ENCODE data around the gene BCL2L12. TPM values are rescaled to one million over a fixed set of nuclear protein-coding genes. Genes with fewer than 3 reads are reported as not detected.

BCL2L12 gene
- total RNA-seq, 4 donors from 2014 or later: 4.7 to 8.1 (median 7.2) TPM

DNA sequence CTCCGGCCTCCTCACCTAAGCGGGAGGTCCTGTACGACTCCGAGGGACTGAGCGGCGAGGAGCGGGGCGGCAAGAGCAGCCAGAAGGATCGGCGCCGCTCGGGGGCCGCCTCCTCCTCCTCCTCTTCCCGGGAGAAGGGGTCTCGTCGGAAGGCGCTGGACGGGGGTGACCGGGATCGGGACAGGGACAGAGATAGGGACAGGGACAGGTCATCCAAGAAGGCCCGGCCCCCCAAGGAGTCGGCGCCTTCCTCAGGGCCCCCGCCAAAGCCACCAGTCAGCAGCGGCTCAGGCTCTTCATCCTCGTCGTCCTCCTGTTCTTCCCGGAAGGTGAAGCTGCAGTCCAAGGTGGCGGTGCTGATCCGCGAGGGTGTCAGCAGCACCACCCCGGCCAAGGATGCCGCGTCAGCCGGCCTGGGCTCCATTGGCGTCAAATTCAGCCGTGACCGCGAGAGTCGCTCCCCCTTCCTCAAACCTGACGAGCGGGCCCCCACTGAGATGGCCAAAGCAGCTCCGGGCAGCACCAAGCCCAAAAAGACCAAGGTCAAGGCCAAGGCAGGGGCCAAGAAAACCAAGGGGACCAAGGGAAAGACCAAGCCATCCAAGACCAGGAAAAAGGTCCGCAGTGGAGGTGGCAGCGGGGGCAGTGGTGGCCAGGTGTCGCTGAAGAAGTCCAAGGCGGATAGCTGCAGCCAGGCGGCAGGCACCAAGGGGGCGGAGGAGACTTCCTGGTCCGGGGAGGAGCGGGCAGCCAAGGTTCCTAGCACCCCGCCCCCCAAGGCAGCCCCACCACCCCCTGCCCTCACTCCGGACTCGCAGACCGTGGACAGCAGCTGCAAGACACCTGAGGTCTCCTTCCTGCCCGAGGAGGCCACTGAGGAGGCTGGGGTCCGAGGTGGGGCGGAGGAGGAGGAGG, 12.9 kb upstream of the BCL2L12 start:
- H3K36me3 ChIP-seq: peaks cover 69 to 74% of the 10 kb centered on the region in 2 donors
- no peaks in the 10 kb centered on the region for H3K9me3 ChIP-seq
- intact Hi-C loops (cut with DNase I): no loop called here
- no peaks in the 10 kb centered on the region for H3K27me3 ChIP-seq
- DNase-seq: no peak
- TF ChIP-seq POLR2A (IDR thresholded peaks at IDR 0.05): no peak
- TF ChIP-seq, protein P1, sequence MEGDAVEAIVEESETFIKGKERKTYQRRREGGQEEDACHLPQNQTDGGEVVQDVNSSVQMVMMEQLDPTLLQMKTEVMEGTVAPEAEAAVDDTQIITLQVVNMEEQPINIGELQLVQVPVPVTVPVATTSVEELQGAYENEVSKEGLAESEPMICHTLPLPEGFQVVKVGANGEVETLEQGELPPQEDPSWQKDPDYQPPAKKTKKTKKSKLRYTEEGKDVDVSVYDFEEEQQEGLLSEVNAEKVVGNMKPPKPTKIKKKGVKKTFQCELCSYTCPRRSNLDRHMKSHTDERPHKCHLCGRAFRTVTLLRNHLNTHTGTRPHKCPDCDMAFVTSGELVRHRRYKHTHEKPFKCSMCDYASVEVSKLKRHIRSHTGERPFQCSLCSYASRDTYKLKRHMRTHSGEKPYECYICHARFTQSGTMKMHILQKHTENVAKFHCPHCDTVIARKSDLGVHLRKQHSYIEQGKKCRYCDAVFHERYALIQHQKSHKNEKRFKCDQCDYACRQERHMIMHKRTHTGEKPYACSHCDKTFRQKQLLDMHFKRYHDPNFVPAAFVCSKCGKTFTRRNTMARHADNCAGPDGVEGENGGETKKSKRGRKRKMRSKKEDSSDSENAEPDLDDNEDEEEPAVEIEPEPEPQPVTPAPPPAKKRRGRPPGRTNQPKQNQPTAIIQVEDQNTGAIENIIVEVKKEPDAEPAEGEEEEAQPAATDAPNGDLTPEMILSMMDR (IDR thresholded peaks at IDR 0.05): no peak
- no peak overlapping the region for H3K4me3 ChIP-seq (replicated peaks in 1 of 3)
- no peaks in the 10 kb centered on the region for H3K4me1 ChIP-seq
- 94 to 96% methylated on average over 48 of the region's 58 CpGs for WGBS, 2 donors
- H3K27ac ChIP-seq: no peak overlapping the region

DNA sequence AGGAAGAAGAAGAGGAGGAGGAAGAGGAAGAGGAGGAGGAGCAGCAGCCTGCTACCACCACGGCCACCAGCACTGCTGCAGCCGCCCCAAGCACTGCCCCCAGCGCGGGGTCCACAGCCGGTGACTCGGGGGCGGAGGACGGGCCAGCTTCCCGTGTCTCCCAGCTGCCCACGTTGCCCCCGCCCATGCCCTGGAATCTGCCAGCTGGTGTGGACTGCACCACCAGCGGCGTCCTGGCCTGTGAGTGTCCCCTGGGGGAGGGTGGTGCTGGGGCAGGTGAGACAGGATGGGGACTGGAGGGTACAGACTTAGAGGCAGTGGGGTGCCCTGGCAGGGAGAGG, 12.3 kb upstream of the BCL2L12 start:
- 40 to 91% methylated on average over 1 to 13 of the region's 13 CpGs for WGBS, 2 donors
- DNase-seq: no peak
- no peak overlapping the region for H3K27ac ChIP-seq
- H3K36me3 ChIP-seq: peaks cover 74 to 80% of the 10 kb centered on the region in 2 donors
- no peak overlapping the region for H3K4me3 ChIP-seq (replicated peaks in 1 of 3)
- no peaks in the 10 kb centered on the region for H3K4me1 ChIP-seq
- no peak for TF ChIP-seq POLR2A (IDR thresholded peaks at IDR 0.05)
- TF ChIP-seq, protein P1 (IDR thresholded peaks at IDR 0.05): no peak
- intact Hi-C loops (cut with DNase I): no loop called here
- no peaks in the 10 kb centered on the region for H3K9me3 ChIP-seq
- H3K27me3 ChIP-seq: no peaks in the 10 kb centered on the region

DNA sequence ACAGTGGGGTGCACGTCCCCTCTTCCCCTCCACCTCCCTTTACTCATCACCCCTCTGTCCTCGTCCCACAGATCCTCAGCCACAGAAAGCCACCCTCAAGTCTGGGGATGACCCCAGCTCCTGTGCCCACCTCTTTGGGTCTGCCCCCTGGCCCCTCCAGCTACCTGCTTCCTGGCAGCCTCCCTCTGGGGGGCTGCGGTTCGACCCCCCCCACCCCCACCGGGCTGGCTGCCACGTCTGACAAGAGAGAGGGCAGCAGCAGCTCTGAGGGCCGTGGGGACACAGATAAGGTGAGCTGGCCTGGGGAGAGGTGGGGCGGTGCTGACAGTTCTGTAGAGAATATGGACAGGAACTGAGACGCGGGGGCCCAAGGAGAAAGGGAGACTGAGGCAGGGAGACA, 11.2 kb upstream of the BCL2L12 start:
- Histone ChIP-seq H3K36me3 (peaks cover 80 to 90% of the 10 kb centered on the region in 2 donors), H3K9me3 (no peaks in the 10 kb centered on the region), H3K4me1 (no peaks in the 10 kb centered on the region), H3K27ac (no peak overlapping the region), H3K4me3 (replicated peaks in 1 of 3) (no peak overlapping the region), H3K27me3 (no peaks in the 10 kb centered on the region)
- TF ChIP-seq POLR2A (IDR thresholded peaks at IDR 0.05): no peak
- TF ChIP-seq, protein P1 (IDR thresholded peaks at IDR 0.05): no peak
- WGBS, 2 donors: 86 to 94% methylated on average over 10 of the region's 10 CpGs
- intact Hi-C loops (cut with DNase I): no loop called here
- DNase-seq: no peak

DNA sequence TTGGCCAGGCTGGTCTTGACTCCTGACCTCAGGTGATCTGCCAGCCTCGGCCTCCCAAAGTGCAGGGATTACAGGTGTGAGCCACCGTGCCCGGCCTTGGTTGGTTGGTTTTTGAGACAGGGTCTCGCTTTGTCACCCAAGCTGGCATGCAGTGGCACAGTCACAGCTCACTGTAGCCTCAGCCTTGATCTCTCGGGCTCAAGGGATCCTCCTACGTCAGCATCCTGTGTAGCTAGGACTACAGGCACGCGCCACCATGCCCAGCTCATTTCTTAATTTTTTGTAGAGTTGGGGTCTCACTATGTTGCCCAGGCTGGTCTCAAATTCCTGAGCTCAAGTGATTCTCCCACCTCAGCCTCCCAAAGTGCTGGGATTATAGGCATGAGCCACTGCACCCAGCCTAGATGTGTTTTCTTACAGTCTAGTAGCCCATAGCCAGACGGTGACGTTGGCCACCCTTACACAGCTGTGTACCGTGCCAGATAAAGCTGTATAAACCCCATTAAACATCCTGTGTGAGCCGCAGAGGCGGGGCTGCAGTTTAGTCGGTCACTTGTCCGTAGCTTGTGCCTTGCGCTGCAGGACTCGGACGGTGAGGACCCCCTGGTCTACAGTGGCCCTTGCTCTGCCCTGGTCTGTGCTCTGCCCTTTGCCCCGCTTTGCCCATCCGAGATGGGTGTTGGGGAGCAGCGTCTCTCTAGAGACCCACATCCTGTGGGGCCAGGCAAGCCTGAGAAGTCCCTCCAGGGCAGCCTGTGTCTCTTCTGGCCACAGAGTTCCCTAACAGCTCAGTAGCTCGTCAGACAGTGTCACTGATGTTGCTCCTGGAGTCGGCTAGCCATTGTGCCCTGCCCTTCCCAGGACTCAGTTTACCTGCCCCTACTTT, 9.9 kb upstream of the BCL2L12 start:
- H3K4me3 ChIP-seq (replicated peaks in 1 of 3): no peak overlapping the region
- intact Hi-C loops (cut with DNase I): no loop called here
- H3K9me3 ChIP-seq: no peaks in the 10 kb centered on the region
- DNase-seq: no peak
- 91 to 93% methylated on average over 23 of the region's 23 CpGs for WGBS, 2 donors
- peaks cover 75 to 85% of the 10 kb centered on the region in 2 donors for H3K36me3 ChIP-seq
- H3K27ac ChIP-seq: no peak overlapping the region
- TF ChIP-seq, protein P1 (IDR thresholded peaks at IDR 0.05): no peak
- TF ChIP-seq POLR2A (IDR thresholded peaks at IDR 0.05): no peak
- no peaks in the 10 kb centered on the region for H3K27me3 ChIP-seq
- H3K4me1 ChIP-seq: no peaks in the 10 kb centered on the region
